Sigmoid colon (tissue), 7 donors: ENCODE data around the gene BCL11B. TPM values are rescaled to one million over a fixed set of nuclear protein-coding genes. Genes with fewer than 3 reads are reported as not detected.

Experiments used
- DNase-seq: peaks from one replicate; pipeline ENCODE4 v3.0.0-alpha.2; 2019
- H3K27ac ChIP-seq, 4 donors: fragments of 200-600 bp; sonication (generic); one replicate each; pipeline ENCODE4 v1.5.1; 2016 to 2019; ENCODE audit warnings: mild to moderate bottlenecking in 1 of 4
- H3K27me3 ChIP-seq, 3 donors: fragments of 200-600 bp; sonication (generic); one replicate each; pipeline ENCODE4 v1.5.1; 2019; ENCODE audit warnings: mild to moderate bottlenecking in 1 of 3
- H3K36me3 ChIP-seq, 4 donors: fragments of 200-600 bp; sonication (generic); one replicate each; pipeline ENCODE4 v1.5.1; 2016 to 2019
- H3K4me1 ChIP-seq, 4 donors: fragments of 200-600 bp; sonication (generic); one replicate each; pipeline ENCODE4 v1.5.1; 2017 to 2019
- H3K4me3 ChIP-seq, 4 donors: fragments of 200-600 bp; sonication (generic); one replicate each; pipeline ENCODE4 v1.5.1; 2017 to 2019; ENCODE audit warnings: mild to moderate bottlenecking in 2 of 4, moderate library complexity in 1 of 4
- H3K9me3 ChIP-seq, 4 donors: fragments of 200-600 bp in 3 of 4; sonication (generic) in 3 of 4; one replicate each; pipeline versions ENCODE4 v1.5.1 to v1.6.1; 2013 to 2019
- EP300 ChIP-seq, 4 donors: sonication (generic); formaldehyde crosslinking; IDR thresholded peaks; one replicate each; pipeline ENCODE4 v1.6.1; 2017; ENCODE audit warnings: antibody characterized with exemption in 4 of 4
- POLR2A ChIP-seq, 2 donors: fragments of 450-650 bp; IDR thresholded peaks; one replicate each; pipeline ENCODE4 v1.6.1; 2016; ENCODE audit warnings: antibody characterized with exemption in 2 of 2, mild to moderate bottlenecking in 2 of 2, moderate library complexity in 2 of 2
- POLR2AphosphoS5 ChIP-seq, 4 donors: sonication (generic); formaldehyde crosslinking; IDR thresholded peaks; one replicate each; pipeline ENCODE4 v1.6.1; 2017; ENCODE audit warnings: antibody characterized with exemption in 4 of 4
- WGBS, 2 donors: extraction: QIAGEN DNeasy Blood & Tissue Kit; methylation state at CpG; one replicate each; pipeline ENCODE4 v1.1.7; 2013; 5-methylcytosine and 5-hydroxymethylcytosine counted together
- intact Hi-C: fragments of 100-400 bp; cut with DNase I; formaldehyde crosslinking; loops from one replicate; pipeline ENCODE4 v1.15.1; 2023
- polyA plus RNA-seq, 3 donors: library from polyadenylated mRNA; stranded (reverse); fragments of 200-250 nt; gene quantifications; one replicate each; pipeline ENCODE4 v1.2.3, GENCODE V29; 2013
- total RNA-seq, 4 donors: library from RNA; depleted of rRNA; stranded (reverse); fragments of >200 nt; gene quantifications; one replicate each; pipeline ENCODE4 v1.1.0, GENCODE V29; 2016
- TF ChIP-seq, protein P1 (sequence below), 4 experiments: fragments of 450-650 bp in 3 of 4; fragments of 200-600 bp in 1 of 4; IDR thresholded peaks; one replicate each; pipeline ENCODE4 v1.5.1; 2016 to 2019; ENCODE audit warnings: antibody characterized with exemption in 4 of 4, mild to moderate bottlenecking in 3 of 4, moderate library complexity in 2 of 4
- donor health status: healthy with polysubstance abuse.
- donor health status: Bipolar disorder and iron deficiency.
- donor health status: healthy.

BCL11B gene
- total and polyA plus RNA-seq, 7 donors, result under 0.01 to 3.5 (median 0.23) TPM

DNA sequence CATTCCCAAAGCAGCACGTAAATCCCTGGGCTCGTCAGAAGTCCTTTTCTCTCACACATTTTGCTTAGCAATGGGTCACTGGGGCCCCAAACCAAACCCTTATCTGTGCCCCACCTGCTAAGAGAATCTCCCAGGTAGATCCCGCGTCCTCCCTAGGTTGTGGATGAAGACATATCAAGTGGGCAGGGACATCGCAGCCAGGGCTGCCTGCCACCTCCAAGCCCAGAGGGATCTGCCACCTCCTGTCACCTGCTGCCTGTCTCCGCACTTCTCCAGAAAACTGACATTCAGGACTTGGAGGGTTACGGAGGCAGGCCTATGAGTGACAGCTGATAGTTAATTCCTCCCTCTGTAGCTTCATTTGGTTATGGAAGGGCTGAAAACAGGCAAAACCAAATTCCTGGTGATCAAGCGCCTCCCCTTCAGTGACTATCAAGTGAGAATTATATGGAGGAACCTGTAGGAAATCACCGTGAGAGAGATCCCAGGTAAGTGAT lies 19.5 kb downstream of the BCL11B start:
- no peak overlapping the region for H3K4me3 ChIP-seq
- intact Hi-C loops, result no loop called here
- no peak overlapping the region for H3K27ac ChIP-seq

DNA sequence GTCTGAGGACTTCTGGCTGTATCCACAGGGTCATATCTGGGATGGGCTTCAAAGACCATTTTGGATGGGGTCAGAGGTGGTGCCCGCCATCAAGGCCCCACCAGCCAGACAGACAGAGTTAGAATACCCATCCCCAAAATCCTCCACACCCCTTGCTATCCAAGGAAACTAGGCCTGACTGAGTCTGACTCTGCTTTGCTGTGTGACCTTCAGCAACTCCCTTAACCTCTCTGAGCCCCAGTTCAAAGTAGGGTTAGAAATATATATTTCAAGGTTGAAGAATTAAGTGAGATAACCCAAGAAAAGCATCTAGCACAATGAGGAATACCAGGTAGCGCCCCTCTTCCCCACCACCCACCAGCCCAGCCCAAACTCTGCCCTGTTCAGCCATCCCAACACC lies 20.3 kb downstream of the BCL11B start:
- intact Hi-C loops, result no loop called here
- Histone ChIP-seq H3K27me3 (peaks cover 8 to 76% (median 22%) of the 10 kb centered on the region in 3 donors), H3K36me3 (no peaks in the 10 kb centered on the region), H3K27ac (no peak overlapping the region), H3K9me3 (no peaks in the 10 kb centered on the region), H3K4me3 (no peak overlapping the region), H3K4me1 (peaks cover 0 to 3% (median 1%) of the 10 kb centered on the region in 4 donors)
- DNase-seq, result no peak
- TF ChIP-seq, protein P1, sequence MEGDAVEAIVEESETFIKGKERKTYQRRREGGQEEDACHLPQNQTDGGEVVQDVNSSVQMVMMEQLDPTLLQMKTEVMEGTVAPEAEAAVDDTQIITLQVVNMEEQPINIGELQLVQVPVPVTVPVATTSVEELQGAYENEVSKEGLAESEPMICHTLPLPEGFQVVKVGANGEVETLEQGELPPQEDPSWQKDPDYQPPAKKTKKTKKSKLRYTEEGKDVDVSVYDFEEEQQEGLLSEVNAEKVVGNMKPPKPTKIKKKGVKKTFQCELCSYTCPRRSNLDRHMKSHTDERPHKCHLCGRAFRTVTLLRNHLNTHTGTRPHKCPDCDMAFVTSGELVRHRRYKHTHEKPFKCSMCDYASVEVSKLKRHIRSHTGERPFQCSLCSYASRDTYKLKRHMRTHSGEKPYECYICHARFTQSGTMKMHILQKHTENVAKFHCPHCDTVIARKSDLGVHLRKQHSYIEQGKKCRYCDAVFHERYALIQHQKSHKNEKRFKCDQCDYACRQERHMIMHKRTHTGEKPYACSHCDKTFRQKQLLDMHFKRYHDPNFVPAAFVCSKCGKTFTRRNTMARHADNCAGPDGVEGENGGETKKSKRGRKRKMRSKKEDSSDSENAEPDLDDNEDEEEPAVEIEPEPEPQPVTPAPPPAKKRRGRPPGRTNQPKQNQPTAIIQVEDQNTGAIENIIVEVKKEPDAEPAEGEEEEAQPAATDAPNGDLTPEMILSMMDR (IDR thresholded peaks at IDR 0.05), result no peak
- TF ChIP-seq POLR2A (IDR thresholded peaks at IDR 0.05) (no peak), EP300 (IDR thresholded peaks at IDR 0.05) (no peak), POLR2AphosphoS5 (IDR thresholded peaks at IDR 0.05) (no peak)
- 86 to 92% methylated on average over 2 of the region's 2 CpGs for WGBS, 2 donors

More for the DNA sequence above, 19.5 kb downstream of the BCL11B start:
- Histone ChIP-seq H3K9me3 (no peaks in the 10 kb centered on the region), H3K4me1 (no peaks in the 10 kb centered on the region), H3K27me3 (peaks cover 3 to 76% (median 16%) of the 10 kb centered on the region in 3 donors), H3K36me3 (no peaks in the 10 kb centered on the region)
- DNase-seq, result no peak
- TF ChIP-seq POLR2AphosphoS5 (IDR thresholded peaks at IDR 0.05) (no peak), POLR2A (IDR thresholded peaks at IDR 0.05) (no peak), EP300 (IDR thresholded peaks at IDR 0.05) (no peak)
- TF ChIP-seq, protein P1 (IDR thresholded peaks at IDR 0.05), result no peak
- 75 to 82% methylated on average over 9 of the region's 9 CpGs for WGBS, 2 donors

DNA sequence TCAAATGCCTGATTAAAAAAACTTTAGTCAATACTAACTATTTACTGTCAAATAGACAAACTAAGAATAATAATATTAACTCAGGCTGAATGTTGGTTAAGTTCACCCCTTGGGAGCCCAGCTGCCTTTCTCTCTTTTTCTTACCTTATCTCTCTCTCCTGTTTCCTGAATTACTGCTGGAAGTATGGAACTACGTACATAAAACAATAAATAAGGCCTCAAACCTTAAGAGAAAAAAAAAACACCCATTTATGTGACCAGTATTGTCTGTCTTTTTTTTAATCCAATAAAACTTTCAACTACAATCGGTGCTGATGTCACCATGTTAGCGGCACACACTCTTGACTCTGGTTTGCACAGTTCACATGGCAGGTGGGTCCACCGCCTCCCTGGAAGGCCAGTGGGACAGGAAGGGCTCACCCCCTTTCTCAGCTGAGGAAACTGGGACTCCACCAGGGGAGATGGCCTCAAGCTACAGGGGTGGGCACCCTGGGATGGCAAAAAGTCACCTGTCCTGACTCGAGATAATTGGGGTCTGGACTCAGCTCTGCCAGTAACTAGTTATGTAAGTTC lies 21.3 kb downstream of the BCL11B start:
- peaks cover 18 to 80% (median 32%) of the 10 kb centered on the region in 3 donors for H3K27me3 ChIP-seq
- H3K27ac ChIP-seq, result no peak overlapping the region
- H3K4me1 ChIP-seq, result peaks cover 0 to 13% (median 11%) of the 10 kb centered on the region in 4 donors
- 35 to 55% methylated on average over 5 of the region's 5 CpGs for WGBS, 2 donors
- no peaks in the 10 kb centered on the region for H3K9me3 ChIP-seq
- H3K4me3 ChIP-seq, result no peak overlapping the region
- no peak for DNase-seq
- H3K36me3 ChIP-seq, result no peaks in the 10 kb centered on the region
- TF ChIP-seq, protein P1 (IDR thresholded peaks at IDR 0.05), result no peak
- no peak for TF ChIP-seq POLR2AphosphoS5 (IDR thresholded peaks at IDR 0.05)
- no peak for TF ChIP-seq POLR2A (IDR thresholded peaks at IDR 0.05)
- no peak for TF ChIP-seq EP300 (IDR thresholded peaks at IDR 0.05)
- intact Hi-C loops, result no loop called here

DNA sequence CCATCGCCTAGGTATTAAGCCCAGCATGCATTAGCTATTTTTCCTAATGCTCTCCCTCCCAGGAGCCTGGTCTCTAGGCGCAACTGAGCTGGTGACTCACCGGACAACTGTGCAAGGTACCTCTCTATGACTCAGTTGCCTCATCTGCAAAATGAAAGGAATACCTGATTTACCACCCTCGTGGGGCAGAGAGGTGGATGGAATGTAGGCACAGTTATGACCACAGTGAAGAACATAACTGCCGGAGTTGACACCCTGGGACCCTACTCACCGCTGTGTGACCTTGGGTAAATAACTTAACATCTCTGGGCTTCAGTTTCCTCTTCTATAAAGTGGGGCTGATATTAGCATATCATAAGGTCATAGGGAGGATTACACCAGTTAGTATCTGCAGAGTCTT lies 22.6 kb downstream of the BCL11B start:
- TF ChIP-seq POLR2AphosphoS5 (IDR thresholded peaks at IDR 0.05), result no peak
- Histone ChIP-seq H3K27me3 (peaks cover 22 to 88% (median 37%) of the 10 kb centered on the region in 3 donors), H3K4me1 (peaks cover 0 to 16% (median 13%) of the 10 kb centered on the region in 4 donors), H3K27ac (no peak overlapping the region), H3K36me3 (no peaks in the 10 kb centered on the region), H3K4me3 (no peak overlapping the region), H3K9me3 (no peaks in the 10 kb centered on the region)
- intact Hi-C loops, result no loop called here
- no peak for DNase-seq
- 77 to 92% methylated on average over 6 of the region's 6 CpGs for WGBS, 2 donors

DNA sequence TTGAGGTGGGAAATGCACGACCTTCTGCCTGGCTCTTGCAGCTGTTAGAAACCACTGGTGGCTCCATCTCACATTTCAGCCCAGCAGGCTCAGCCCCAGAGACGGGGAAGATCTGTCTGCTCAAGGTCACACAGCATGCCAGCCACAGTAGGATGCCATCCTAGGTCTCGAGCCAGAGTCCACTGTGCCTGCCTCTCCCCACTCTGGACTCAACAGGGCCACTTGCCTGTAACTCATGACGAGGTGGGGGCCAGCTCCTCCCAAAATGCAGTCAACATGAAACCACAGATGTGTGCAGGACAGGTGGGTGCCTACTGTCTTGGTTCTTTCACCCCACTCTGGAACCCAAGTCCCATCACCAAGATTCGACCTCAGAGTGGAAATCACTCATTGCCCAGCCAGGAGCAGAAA lies 23.2 kb downstream of the BCL11B start:
- no peaks in the 10 kb centered on the region for H3K9me3 ChIP-seq
- H3K27me3 ChIP-seq, result peaks cover 22 to 88% (median 33%) of the 10 kb centered on the region in 3 donors
- DNase-seq, result no peak
- H3K36me3 ChIP-seq, result no peaks in the 10 kb centered on the region
- no peak overlapping the region for H3K4me3 ChIP-seq
- intact Hi-C loops, result no loop called here
- H3K4me1 ChIP-seq, result peaks cover 0 to 16% (median 13%) of the 10 kb centered on the region in 4 donors
- 71 to 83% methylated on average over 5 of the region's 5 CpGs for WGBS, 2 donors
- TF ChIP-seq POLR2A (IDR thresholded peaks at IDR 0.05), result no peak
- TF ChIP-seq, protein P1 (IDR thresholded peaks at IDR 0.05), result no peak
- no peak for TF ChIP-seq EP300 (IDR thresholded peaks at IDR 0.05)
- H3K27ac ChIP-seq, result no peak overlapping the region
